GM12891 (cell line): ENCODE data around the gene PHACTR3.

Source experiments
- POLR2A ChIP-seq: IDR thresholded peaks from 2 replicates; pipeline ENCODE4 v1.6.1; 2011; ENCODE audit warnings: low read depth, low read length, control low read depth
- POLR2AphosphoS5 ChIP-seq: IDR thresholded peaks from 2 replicates; pipeline ENCODE4 v1.6.1; 2011; ENCODE audit warnings: low read depth, low read length, control low read depth
- TAF1 ChIP-seq: IDR thresholded peaks from 2 replicates; pipeline ENCODE4 v1.6.1; 2011; ENCODE audit warnings: low read depth, low read length, control low read depth

DNA sequence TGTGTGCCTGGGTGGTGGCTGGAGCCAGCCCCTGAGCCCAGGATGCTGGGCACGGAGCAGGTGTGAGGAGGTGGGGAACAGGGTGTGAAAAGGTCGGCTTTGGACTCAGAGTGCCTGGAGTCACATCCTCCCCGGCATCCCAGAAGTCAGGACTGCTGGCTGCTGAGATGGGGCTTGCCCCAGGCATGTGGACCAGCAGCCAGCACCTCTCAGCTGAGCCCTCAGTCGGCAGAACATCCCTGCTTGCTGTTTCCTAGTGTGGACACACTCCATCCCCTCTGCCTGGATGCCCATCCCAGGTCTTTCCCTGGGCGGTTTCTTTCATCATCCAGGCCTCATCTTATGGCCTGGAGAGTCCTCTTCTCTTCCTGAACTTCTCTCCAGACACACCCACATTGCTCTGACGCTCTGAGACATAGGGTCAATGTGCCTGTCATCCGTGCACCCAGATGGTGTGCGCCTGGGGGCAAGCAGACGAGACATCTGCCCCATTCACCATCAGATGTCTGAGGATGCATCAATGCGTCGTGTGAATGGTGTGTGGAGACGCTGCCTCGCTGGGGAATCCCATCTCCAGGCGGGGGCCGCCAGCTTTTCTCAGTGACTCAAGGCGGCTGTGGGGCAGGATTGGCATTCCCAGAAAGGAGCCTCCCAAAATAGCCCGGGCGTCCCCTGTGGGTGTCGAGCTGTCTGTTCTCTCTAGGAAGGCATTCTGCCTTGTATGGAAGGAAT lies 224.9 kb downstream of the PHACTR3 start:
- TF ChIP-seq POLR2AphosphoS5 = no peak
- no peak for TF ChIP-seq TAF1
- no peak for TF ChIP-seq POLR2A
